ENCODE measurements around the gene CFAP43.

The CFAP43 gene

GRCh38 chr10:104130041-104130440 is 102.1 kb downstream of the CFAP43 start:
- DNase-seq: no peak

GRCh38 chr10:104128214-104128613 is 104.0 kb downstream of the CFAP43 start:
- no peak for DNase-seq

GRCh38 chr10:104127411-104127810 is 104.8 kb downstream of the CFAP43 start:
- peak; percentile 11 for DNase-seq

- no peak for DNase-seq
Observed at GRCh38 chr10:104123397-104123796, 108.8 kb downstream of the CFAP43 start.

GRCh38 chr10:104122225-104123107 is 109.7 kb downstream of the CFAP43 start:
- no peak for DNase-seq

GRCh38 chr10:104121485-104122224 is 110.5 kb downstream of the CFAP43 start, which contains the start of gene SFR1:
Gene SFR1 (plus strand): TSS chr10:104122171. CDS start chr10:104122184, 13 bp downstream.
- peak; percentile 93 for DNase-seq

GRCh38 chr10:104120903-104121484 is 111.2 kb downstream of the CFAP43 start:
- peak; percentile 39 for DNase-seq

- no peak for DNase-seq
Observed at GRCh38 chr10:104120512-104120902, 111.7 kb downstream of the CFAP43 start.

- no peak for DNase-seq
Observed at GRCh38 chr10:104119996-104120395, 112.2 kb downstream of the CFAP43 start.

GRCh38 chr10:104117839-104118323 is 114.3 kb downstream of the CFAP43 start:
- peak; percentile 38 for DNase-seq

GRCh38 chr10:104113376-104113956 is 118.7 kb downstream of the CFAP43 start:
- no peak for DNase-seq

- DNase-seq: no peak
Observed at GRCh38 chr10:104109908-104110662, 122.1 kb downstream of the CFAP43 start.

GRCh38 chr10:104104926-104105325 is 127.2 kb downstream of the CFAP43 start:
- DNase-seq: no peak

GRCh38 chr10:104104418-104104817 is 127.7 kb downstream of the CFAP43 start:
- no peak for DNase-seq

- no peak for DNase-seq
Observed at GRCh38 chr10:104103956-104104355, 128.2 kb downstream of the CFAP43 start.

GRCh38 chr10:104101902-104102301 is 130.3 kb downstream of the CFAP43 start:
- no peak for DNase-seq

- no peak for DNase-seq
Observed at GRCh38 chr10:104100795-104101194, 131.4 kb downstream of the CFAP43 start.

- no peak for DNase-seq
Observed at GRCh38 chr10:104099941-104100340, 132.2 kb downstream of the CFAP43 start.

- no peak for DNase-seq
Observed at GRCh38 chr10:104099269-104099668, 132.9 kb downstream of the CFAP43 start.

- DNase-seq: no peak
Observed at GRCh38 chr10:104098358-104098925, 133.7 kb downstream of the CFAP43 start.

- no peak for DNase-seq
Observed at GRCh38 chr10:104096692-104097091, 135.5 kb downstream of the CFAP43 start.

GRCh38 chr10:104092749-104093148 is 139.4 kb downstream of the CFAP43 start:
- DNase-seq: no peak
